Right lung (tissue), 5 donors: ENCODE measurements around the gene CYS1. TPM values are rescaled to one million over a fixed set of nuclear protein-coding genes. Genes with fewer than 3 reads are reported as not detected.
"Not testable (repeated sequence)": the region's sequence is repeated elsewhere in the genome, so short reads cannot be mapped to it uniquely, and the experiment has no call there.

Experiments
- DNase-seq, 2 donors: peaks; one replicate each; pipeline ENCODE4 v3.0.0-alpha.2; 2013
- polyA plus RNA-seq, 5 donors: library from polyadenylated mRNA; unstranded; fragments of 120-200 nt; gene quantifications; one replicate each; pipeline versions ENCODE4 v1.2.1 to v1.2.3, GENCODE V29; 2013; ENCODE audit warnings: inconsistent platforms in 1 of 5, low replicate concordance in 1 of 5; ENCODE audit not compliant: insufficient read length in 5 of 5, insufficient read depth in 1 of 5

CYS1 gene
- polyA plus RNA-seq, 5 donors, result 11.3 to 18.7 (median 14.4) TPM

- no peak for DNase-seq
Observed at GRCh38 chr2:10032746-10033105, 47.5 kb downstream of the CYS1 start.

- no peak for DNase-seq
Observed at GRCh38 chr2:10031886-10032745, 48.1 kb downstream of the CYS1 start.

GRCh38 chr2:10030798-10031197 is 49.4 kb downstream of the CYS1 start:
- not testable (repeated sequence) for DNase-seq

GRCh38 chr2:10030311-10030736 is 49.9 kb downstream of the CYS1 start:
- DNase-seq, result no peak

GRCh38 chr2:10029875-10030223 is 50.4 kb downstream of the CYS1 start:
- DNase-seq, result no peak

GRCh38 chr2:10028988-10029874 is 51.0 kb downstream of the CYS1 start:
- no peak for DNase-seq

- no peak for DNase-seq
Observed at GRCh38 chr2:10028407-10028987, 51.7 kb downstream of the CYS1 start.

- no peak for DNase-seq
Observed at GRCh38 chr2:10027660-10028330, 52.4 kb downstream of the CYS1 start.

- no peak for DNase-seq
Observed at GRCh38 chr2:10026940-10027569, 53.2 kb downstream of the CYS1 start.

- DNase-seq, result no peak
Observed at GRCh38 chr2:10022966-10023662, 57.1 kb downstream of the CYS1 start.

- DNase-seq, result no peak
Observed at GRCh38 chr2:10022445-10022844, 57.8 kb downstream of the CYS1 start.

GRCh38 chr2:10022041-10022421 is 58.2 kb downstream of the CYS1 start:
- DNase-seq, result no peak

GRCh38 chr2:10019602-10020400 is 60.4 kb downstream of the CYS1 start:
- DNase-seq, result no peak

- DNase-seq, result no peak
Observed at GRCh38 chr2:10019174-10019573, 61.0 kb downstream of the CYS1 start.

- no peak for DNase-seq
Observed at GRCh38 chr2:10017313-10017941, 62.8 kb downstream of the CYS1 start.

GRCh38 chr2:10016802-10017258 is 63.4 kb downstream of the CYS1 start:
- no peak for DNase-seq

GRCh38 chr2:10016001-10016801 is 64.0 kb downstream of the CYS1 start:
- DNase-seq, result no peak

GRCh38 chr2:10015376-10015989 is 64.7 kb downstream of the CYS1 start:
- not testable (repeated sequence) for DNase-seq
